ENCODE data around the gene SOX18. TPM values are rescaled to one million over a fixed set of nuclear protein-coding genes. Genes with fewer than 3 reads are reported as not detected.
A peak's percentile ranks its signal among the peaks of the same experiment; 100 is the strongest.
"Not testable (repeated sequence)": the region's sequence is repeated elsewhere in the genome, so short reads cannot be mapped to it uniquely, and the experiment has no call there.

The SOX18 gene
- total RNA-seq, 3 donors from 2014 or later (not counting 1 experiment from before 2014, with no cell fraction given): not detected

DNA sequence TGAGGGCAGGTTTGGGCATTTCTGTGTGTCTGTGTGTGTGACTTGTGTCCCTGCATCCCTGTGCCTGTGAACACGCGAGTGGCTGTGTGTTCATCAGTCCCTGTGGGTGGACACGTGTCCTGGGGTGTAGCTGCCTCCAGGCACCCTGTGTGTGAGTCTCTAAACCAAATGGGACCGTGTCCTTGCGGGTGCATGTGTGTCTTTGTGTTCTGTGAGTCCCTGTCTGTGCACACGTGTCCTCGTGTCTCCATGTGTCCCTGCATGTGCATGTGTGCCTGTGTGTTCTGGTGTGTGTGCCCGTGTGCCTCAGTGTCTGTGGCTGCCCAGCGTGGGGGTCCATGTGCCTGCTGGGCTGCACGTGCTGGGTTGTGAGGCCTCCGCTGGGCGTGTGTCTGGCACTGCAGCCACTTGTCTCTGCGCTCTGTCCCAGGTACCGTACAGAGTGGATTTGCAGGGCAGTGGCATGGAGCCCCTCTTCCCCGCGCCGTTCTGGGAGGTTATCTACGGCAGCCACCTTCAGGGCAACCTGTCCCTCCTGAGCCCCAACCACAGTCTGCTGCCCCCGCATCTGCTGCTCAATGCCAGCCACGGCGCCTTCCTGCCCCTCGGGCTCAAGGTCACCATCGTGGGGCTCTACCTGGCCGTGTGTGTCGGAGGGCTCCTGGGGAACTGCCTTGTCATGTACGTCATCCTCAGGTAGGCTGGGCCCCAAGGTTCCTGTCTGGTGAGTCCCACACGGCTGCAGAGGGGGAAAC lies 43.0 kb upstream of the SOX18 start:
- H3K36me3 ChIP-seq (ENCODE audit: control insufficient read depth, insufficient read depth, low read length): no peaks in the 10 kb centered on the region
- H3K27me3 ChIP-seq (ENCODE audit: control insufficient read depth, insufficient read depth, low read length): no peaks in the 10 kb centered on the region
- intact Hi-C loops (cut with micrococcal nuclease): no loop called here
- Mint-ChIP-seq H3K9me3 (peaks cover 4 to 5% of the 10 kb centered on the region in 2 donors), H3K36me3 (no peaks in the 10 kb centered on the region), H3K4me1 (peaks cover 0 to 9% of the 10 kb centered on the region in 2 donors), H3K27me3 (ENCODE audit: low read depth in 2 of 2) (peaks cover 0 to 4% of the 10 kb centered on the region in 2 donors), H3K4me3 (no peak overlapping the region), H3K27ac (no peak overlapping the region)
- H3K9me3 ChIP-seq (ENCODE audit: control insufficient read depth, insufficient read depth, low read length): peaks cover 4% of the 10 kb centered on the region
- WGBS (ENCODE audit: insufficient coverage): 79% methylated on average over 27 of the region's 27 CpGs
- H3K4me3 ChIP-seq (ENCODE audit: low read length): no peak overlapping the region
- H3K27ac ChIP-seq (ENCODE audit: low read length): no peak overlapping the region
- DNase-seq (peak in 1 of 2 donors; percentile 16), ATAC-seq (no peak)
- H3K4me1 ChIP-seq (ENCODE audit: control insufficient read depth, insufficient read depth, low read length): no peaks in the 10 kb centered on the region
- TF ChIP-seq, protein P1, sequence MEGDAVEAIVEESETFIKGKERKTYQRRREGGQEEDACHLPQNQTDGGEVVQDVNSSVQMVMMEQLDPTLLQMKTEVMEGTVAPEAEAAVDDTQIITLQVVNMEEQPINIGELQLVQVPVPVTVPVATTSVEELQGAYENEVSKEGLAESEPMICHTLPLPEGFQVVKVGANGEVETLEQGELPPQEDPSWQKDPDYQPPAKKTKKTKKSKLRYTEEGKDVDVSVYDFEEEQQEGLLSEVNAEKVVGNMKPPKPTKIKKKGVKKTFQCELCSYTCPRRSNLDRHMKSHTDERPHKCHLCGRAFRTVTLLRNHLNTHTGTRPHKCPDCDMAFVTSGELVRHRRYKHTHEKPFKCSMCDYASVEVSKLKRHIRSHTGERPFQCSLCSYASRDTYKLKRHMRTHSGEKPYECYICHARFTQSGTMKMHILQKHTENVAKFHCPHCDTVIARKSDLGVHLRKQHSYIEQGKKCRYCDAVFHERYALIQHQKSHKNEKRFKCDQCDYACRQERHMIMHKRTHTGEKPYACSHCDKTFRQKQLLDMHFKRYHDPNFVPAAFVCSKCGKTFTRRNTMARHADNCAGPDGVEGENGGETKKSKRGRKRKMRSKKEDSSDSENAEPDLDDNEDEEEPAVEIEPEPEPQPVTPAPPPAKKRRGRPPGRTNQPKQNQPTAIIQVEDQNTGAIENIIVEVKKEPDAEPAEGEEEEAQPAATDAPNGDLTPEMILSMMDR (IDR thresholded peaks at IDR 0.05): no peak

DNA sequence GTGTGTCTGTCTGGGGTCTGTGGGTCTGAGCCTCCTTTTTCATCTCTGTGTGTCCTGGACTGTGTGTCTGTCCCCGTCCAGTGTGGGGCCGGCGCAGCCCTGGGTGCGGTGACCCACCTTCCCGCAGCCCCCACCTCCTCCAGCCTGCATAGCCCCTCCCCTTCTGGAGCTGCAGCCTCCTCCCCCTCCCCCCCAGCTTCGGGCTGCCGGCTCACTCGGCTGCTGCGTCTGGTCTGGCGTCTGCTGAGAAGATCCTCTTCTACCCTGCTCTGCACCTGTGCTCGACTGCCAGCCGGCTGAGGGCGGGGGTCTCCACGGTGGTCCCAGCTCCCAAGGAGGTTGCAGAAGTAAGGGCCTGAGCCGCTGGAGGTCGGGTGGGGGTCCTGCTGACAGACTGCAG lies 42.3 kb upstream of the SOX18 start:
- Mint-ChIP-seq H3K27ac (no peak overlapping the region), H3K4me1 (peaks cover 0 to 5% of the 10 kb centered on the region in 2 donors), H3K9me3 (peaks cover 1 to 3% of the 10 kb centered on the region in 2 donors), H3K36me3 (no peaks in the 10 kb centered on the region), H3K27me3 (ENCODE audit: low read depth in 2 of 2) (peaks cover 0 to 4% of the 10 kb centered on the region in 2 donors), H3K4me3 (no peak overlapping the region)
- ATAC-seq: no peak
- no peaks in the 10 kb centered on the region for H3K27me3 ChIP-seq (ENCODE audit: control insufficient read depth, insufficient read depth, low read length)
- intact Hi-C loops (cut with micrococcal nuclease): no loop called here
- H3K27ac ChIP-seq (ENCODE audit: low read length): no peak overlapping the region
- no peaks in the 10 kb centered on the region for H3K4me1 ChIP-seq (ENCODE audit: control insufficient read depth, insufficient read depth, low read length)
- H3K9me3 ChIP-seq (ENCODE audit: control insufficient read depth, insufficient read depth, low read length): peaks cover 4% of the 10 kb centered on the region
- no peaks in the 10 kb centered on the region for H3K36me3 ChIP-seq (ENCODE audit: control insufficient read depth, insufficient read depth, low read length)
- no peak overlapping the region for H3K4me3 ChIP-seq (ENCODE audit: low read length)
- WGBS (ENCODE audit: insufficient coverage): 64% methylated on average over 16 of the region's 16 CpGs
- DNase-seq: no peak
- TF ChIP-seq, protein P1 (IDR thresholded peaks at IDR 0.05): no peak

DNA sequence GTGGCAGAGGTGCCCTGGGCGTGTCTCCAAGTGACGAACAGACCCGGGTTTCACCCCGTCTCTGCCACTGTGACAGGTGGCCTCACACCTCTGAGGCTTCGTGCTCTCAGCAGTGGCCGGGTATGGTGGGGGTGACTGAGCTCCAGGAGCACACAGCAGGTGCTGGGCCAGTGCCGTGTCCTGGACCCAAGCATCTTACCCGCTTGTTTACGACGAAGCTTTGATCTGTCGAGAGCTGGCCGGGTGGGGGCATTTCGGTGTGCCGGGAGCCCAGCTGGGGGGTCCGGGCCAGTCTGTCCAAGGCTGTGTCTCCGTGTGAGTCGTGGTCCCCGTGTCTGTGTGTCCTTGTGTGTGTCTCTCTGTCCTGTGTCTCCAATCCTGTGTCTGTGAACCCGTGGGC lies 41.9 kb upstream of the SOX18 start:
- Histone ChIP-seq H3K4me3 (ENCODE audit: low read length) (no peak overlapping the region), H3K9me3 (ENCODE audit: control insufficient read depth, insufficient read depth, low read length) (peaks cover 4% of the 10 kb centered on the region), H3K4me1 (ENCODE audit: control insufficient read depth, insufficient read depth, low read length) (no peaks in the 10 kb centered on the region), H3K27ac (ENCODE audit: low read length) (no peak overlapping the region), H3K36me3 (ENCODE audit: control insufficient read depth, insufficient read depth, low read length) (no peaks in the 10 kb centered on the region), H3K27me3 (ENCODE audit: control insufficient read depth, insufficient read depth, low read length) (no peaks in the 10 kb centered on the region)
- Mint-ChIP-seq H3K36me3 (no peaks in the 10 kb centered on the region), H3K27me3 (ENCODE audit: low read depth in 2 of 2) (peaks cover 4% of the 10 kb centered on the region in 2 donors), H3K9me3 (no peaks in the 10 kb centered on the region), H3K4me3 (no peak overlapping the region), H3K27ac (no peak overlapping the region), H3K4me1 (peaks cover 0 to 1% of the 10 kb centered on the region in 2 donors)
- intact Hi-C loops (cut with micrococcal nuclease): no loop called here
- TF ChIP-seq, protein P1 (IDR thresholded peaks at IDR 0.05): no peak
- 89% methylated on average over 19 of the region's 19 CpGs for WGBS (ENCODE audit: insufficient coverage)
- no peak for DNase-seq
- ATAC-seq: no peak

DNA sequence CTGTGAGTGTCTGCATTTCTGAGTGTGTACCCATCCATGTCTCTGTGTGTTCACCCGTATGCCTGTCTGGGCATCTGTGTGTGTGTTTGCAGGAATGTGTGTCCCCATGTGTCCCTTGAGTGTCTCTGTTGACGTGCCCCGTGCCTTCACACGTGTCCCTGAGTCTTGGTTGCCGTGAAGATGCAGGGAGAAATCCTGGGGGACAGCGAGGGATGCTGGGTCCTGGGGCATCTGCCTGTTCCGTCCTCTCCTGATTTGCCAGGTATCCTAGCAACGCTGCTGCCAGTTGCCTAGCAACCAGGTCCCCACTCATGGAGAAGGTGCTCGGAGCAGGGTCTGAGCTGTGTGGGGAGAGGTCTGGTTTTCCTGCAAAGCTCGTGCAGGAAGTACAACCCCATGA lies 40.7 kb upstream of the SOX18 start:
- H3K36me3 ChIP-seq (ENCODE audit: control insufficient read depth, insufficient read depth, low read length): no peaks in the 10 kb centered on the region
- H3K36me3 Mint-ChIP-seq: no peaks in the 10 kb centered on the region
- TF ChIP-seq, protein P1 (IDR thresholded peaks at IDR 0.05): no peak
- H3K9me3 ChIP-seq (ENCODE audit: control insufficient read depth, insufficient read depth, low read length): peaks cover 4% of the 10 kb centered on the region
- no peaks in the 10 kb centered on the region for H3K4me1 Mint-ChIP-seq
- DNase-seq: no peak
- no peak overlapping the region for H3K4me3 ChIP-seq (ENCODE audit: low read length)
- H3K27me3 Mint-ChIP-seq (ENCODE audit: low read depth in 2 of 2): peaks cover 9 to 16% of the 10 kb centered on the region in 2 donors
- peaks cover 4% of the 10 kb centered on the region for H3K27me3 ChIP-seq (ENCODE audit: control insufficient read depth, insufficient read depth, low read length)
- H3K4me3 Mint-ChIP-seq: no peak overlapping the region
- H3K27ac ChIP-seq (ENCODE audit: low read length): no peak overlapping the region
- no peak overlapping the region for H3K27ac Mint-ChIP-seq
- no peaks in the 10 kb centered on the region for H3K9me3 Mint-ChIP-seq
- no peak for ATAC-seq
- H3K4me1 ChIP-seq (ENCODE audit: control insufficient read depth, insufficient read depth, low read length): no peaks in the 10 kb centered on the region
- WGBS (ENCODE audit: insufficient coverage): 86% methylated on average over 10 of the region's 10 CpGs
- intact Hi-C loops (cut with micrococcal nuclease): no loop called here

DNA sequence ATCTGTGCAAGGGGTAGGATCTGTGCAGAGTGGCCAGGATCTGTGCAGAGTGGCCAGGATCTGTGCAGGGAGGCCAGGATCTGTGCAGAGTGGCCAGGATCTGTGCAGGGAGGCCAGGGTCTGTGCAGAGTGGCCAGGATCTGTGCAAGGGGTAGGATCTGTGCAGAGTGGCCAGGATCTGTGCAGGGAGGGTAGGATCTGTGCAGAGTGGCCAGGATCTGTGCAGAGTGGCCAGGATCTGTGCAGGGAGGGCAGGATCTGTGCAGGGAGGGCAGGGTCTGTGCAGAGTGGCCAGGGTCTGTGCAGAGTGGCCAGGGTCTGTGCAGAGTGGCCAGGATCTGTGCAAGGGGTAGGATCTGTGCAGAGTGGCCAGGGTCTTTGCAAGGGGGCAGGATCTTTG lies 39.1 kb upstream of the SOX18 start:
- H3K4me3 Mint-ChIP-seq; H3K36me3 Mint-ChIP-seq; H3K4me3 ChIP-seq (ENCODE audit: low read length); H3K27ac ChIP-seq (ENCODE audit: low read length); DNase-seq; H3K4me1 ChIP-seq (ENCODE audit: control insufficient read depth, insufficient read depth, low read length); H3K4me1 Mint-ChIP-seq; ATAC-seq; intact Hi-C loops (cut with micrococcal nuclease); H3K36me3 ChIP-seq (ENCODE audit: control insufficient read depth, insufficient read depth, low read length); H3K27ac Mint-ChIP-seq; H3K9me3 ChIP-seq (ENCODE audit: control insufficient read depth, insufficient read depth, low read length); H3K9me3 Mint-ChIP-seq: not testable (repeated sequence)
- peaks cover 12% of the 10 kb centered on the region for H3K27me3 ChIP-seq (ENCODE audit: control insufficient read depth, insufficient read depth, low read length)
- H3K27me3 Mint-ChIP-seq (ENCODE audit: low read depth in 2 of 2): peaks cover 18 to 19% of the 10 kb centered on the region in 2 donors

Measured in natural killer cell (primary cell).